Natural killer cell (primary cell): ENCODE results near the gene NOP9. TPM values are rescaled to one million over a fixed set of nuclear protein-coding genes. Genes with fewer than 3 reads are reported as not detected.

ENCODE experiments used
- ATAC-seq, 3 donors: fragments of 150-1000 bp in 2 of 3; fragments of 200-7000 bp in 1 of 3; cut with Tn5 transposase; 1 replicate in 1 of 3; 2 replicates in 2 of 3; pipeline ENCODE4 v1.10.0; 2021; ENCODE audit warnings: mild to moderate bottlenecking in 2 of 3, moderate library complexity in 2 of 3
- DNase-seq, 2 donors: peaks; one replicate each; pipeline versions ENCODE4 v3.0.0 to v3.0.0-alpha.2; 2013 to 2021; ENCODE audit warnings: mixed read lengths in 1 of 2
- H3K27ac ChIP-seq: one replicate; pipeline ENCODE4 v1.5.1; 2013; ENCODE audit warnings: mild to moderate bottlenecking, low read length
- H3K27me3 ChIP-seq: one replicate; pipeline ENCODE4 v1.6.1; 2013; ENCODE audit warnings: low read length; ENCODE audit not compliant: control insufficient read depth, insufficient read depth
- H3K36me3 ChIP-seq: one replicate; pipeline ENCODE4 v1.6.1; 2013; ENCODE audit warnings: low read length; ENCODE audit not compliant: control insufficient read depth, insufficient read depth
- H3K4me1 ChIP-seq: one replicate; pipeline ENCODE4 v1.6.1; 2013; ENCODE audit warnings: low read length; ENCODE audit not compliant: control insufficient read depth, insufficient read depth
- H3K4me3 ChIP-seq: one replicate; pipeline ENCODE4 v1.5.1; 2013; ENCODE audit warnings: low read length
- H3K9me3 ChIP-seq: one replicate; pipeline ENCODE4 v1.6.1; 2013; ENCODE audit warnings: low read length; ENCODE audit not compliant: control insufficient read depth, insufficient read depth
- H3K27ac Mint-ChIP-seq, 2 donors: one replicate each; pipeline ENCODE4 v1.8.0; 2022; ENCODE audit warnings: mild to moderate bottlenecking in 2 of 2, mixed read lengths in 2 of 2, moderate library complexity in 1 of 2
- H3K27me3 Mint-ChIP-seq, 2 donors: one replicate each; pipeline ENCODE4 v1.8.0; 2022; ENCODE audit warnings: low read depth in 2 of 2, mixed read lengths in 2 of 2
- H3K36me3 Mint-ChIP-seq: one replicate; pipeline ENCODE4 v1.8.0; 2022; ENCODE audit warnings: mixed read lengths
- H3K4me1 Mint-ChIP-seq, 2 donors: one replicate each; pipeline ENCODE4 v1.8.0; 2022; ENCODE audit warnings: mixed read lengths in 2 of 2
- H3K4me3 Mint-ChIP-seq: one replicate; pipeline ENCODE4 v1.8.0; 2022; ENCODE audit warnings: mild to moderate bottlenecking, moderate library complexity, mixed read lengths
- H3K9me3 Mint-ChIP-seq, 2 donors: one replicate each; pipeline ENCODE4 v1.8.0; 2022; ENCODE audit warnings: mixed read lengths in 2 of 2
- CTCF ChIP-seq: fragments of 200-600 bp; IDR thresholded peaks from one replicate; pipeline ENCODE4 v1.8.0; 2022; ENCODE audit warnings: antibody characterized with exemption
- WGBS: methylation state at CpG from one replicate; pipeline ENCODE4 v1.1.7; 2013; ENCODE audit warnings: missing lambda C conversion rate; ENCODE audit not compliant: insufficient coverage; 5-methylcytosine and 5-hydroxymethylcytosine counted together
- intact Hi-C: fragments of 100-400 bp; cut with micrococcal nuclease; formaldehyde crosslinking; loops from one replicate; pipeline ENCODE4 v1.14.2; 2022
- total RNA-seq, 4 donors: library from RNA; stranded (reverse); fragments of 120-200 nt in 1 of 4; gene quantifications; one replicate each; pipeline versions ENCODE4 v1.2.3 to v1.2.4, GENCODE V29; 2013 to 2022

NOP9 gene
- total RNA-seq, 3 donors from 2014 or later (not counting 1 experiment from before 2014, with no cell fraction given), result 34.9 to 47.8 (median 39.2) TPM

- H3K27ac ChIP-seq, result no peak overlapping the region
- Mint-ChIP-seq H3K4me1 (peaks cover 12 to 20% of the 10 kb centered on the region in 2 donors), H3K27me3 (peaks cover 0 to 8% of the 10 kb centered on the region in 2 donors), H3K4me3 (no peak overlapping the region), H3K9me3 (no peaks in the 10 kb centered on the region), H3K27ac (no peak overlapping the region), H3K36me3 (no peaks in the 10 kb centered on the region)
- H3K4me3 ChIP-seq, result no peak overlapping the region
- WGBS, result 76% methylated on average over 3 of the region's 3 CpGs
- peaks cover 2% of the 10 kb centered on the region for H3K27me3 ChIP-seq
- DNase-seq (no peak), ATAC-seq (no peak)
- intact Hi-C loops, result no loop called here
- H3K9me3 ChIP-seq, result no peaks in the 10 kb centered on the region
- TF ChIP-seq CTCF, result no peak
- peaks cover 30% of the 10 kb centered on the region for H3K4me1 ChIP-seq
- H3K36me3 ChIP-seq, result no peaks in the 10 kb centered on the region
These were observed 23.7 kb downstream of the NOP9 start for GRCh38 chr14:24323341-24323740.

GRCh38 chr14:24324024-24324423, 24.4 kb downstream of the NOP9 start:
- H3K27ac ChIP-seq, result no peak overlapping the region
- H3K4me1 ChIP-seq, result peaks cover 36% of the 10 kb centered on the region
- DNase-seq (no peak), ATAC-seq (no peak)
- TF ChIP-seq CTCF, result no peak
- peaks cover 0 to 8% of the 10 kb centered on the region in 2 donors for H3K27me3 Mint-ChIP-seq
- H3K36me3 Mint-ChIP-seq, result no peaks in the 10 kb centered on the region
- H3K4me3 ChIP-seq, result no peak overlapping the region
- 83% methylated on average over 5 of the region's 6 CpGs for WGBS
- no peaks in the 10 kb centered on the region for H3K36me3 ChIP-seq
- H3K4me1 Mint-ChIP-seq, result peaks cover 19 to 27% of the 10 kb centered on the region in 2 donors
- H3K27me3 ChIP-seq, result peaks cover 2% of the 10 kb centered on the region
- no peak overlapping the region for H3K27ac Mint-ChIP-seq
- no peaks in the 10 kb centered on the region for H3K9me3 ChIP-seq
- no peak overlapping the region for H3K4me3 Mint-ChIP-seq
- intact Hi-C loops, result no loop called here
- H3K9me3 Mint-ChIP-seq, result no peaks in the 10 kb centered on the region

GRCh38 chr14:24325041-24325530, 25.4 kb downstream of the NOP9 start:
- Mint-ChIP-seq H3K27me3 (peaks cover 0 to 5% of the 10 kb centered on the region in 2 donors), H3K27ac (no peak overlapping the region), H3K4me3 (no peak overlapping the region), H3K9me3 (no peaks in the 10 kb centered on the region), H3K4me1 (peaks cover 30 to 33% of the 10 kb centered on the region in 2 donors), H3K36me3 (no peaks in the 10 kb centered on the region)
- TF ChIP-seq CTCF, result no peak
- H3K27me3 ChIP-seq, result peaks cover 2% of the 10 kb centered on the region
- H3K27ac ChIP-seq, result no peak overlapping the region
- no peak for ATAC-seq
- WGBS, result 66% methylated on average over 5 of the region's 5 CpGs
- peaks cover 46% of the 10 kb centered on the region for H3K4me1 ChIP-seq
- intact Hi-C loops, result no loop called here
- no peaks in the 10 kb centered on the region for H3K36me3 ChIP-seq
- no peak overlapping the region for H3K4me3 ChIP-seq
- no peak for DNase-seq
- no peaks in the 10 kb centered on the region for H3K9me3 ChIP-seq

DNA sequence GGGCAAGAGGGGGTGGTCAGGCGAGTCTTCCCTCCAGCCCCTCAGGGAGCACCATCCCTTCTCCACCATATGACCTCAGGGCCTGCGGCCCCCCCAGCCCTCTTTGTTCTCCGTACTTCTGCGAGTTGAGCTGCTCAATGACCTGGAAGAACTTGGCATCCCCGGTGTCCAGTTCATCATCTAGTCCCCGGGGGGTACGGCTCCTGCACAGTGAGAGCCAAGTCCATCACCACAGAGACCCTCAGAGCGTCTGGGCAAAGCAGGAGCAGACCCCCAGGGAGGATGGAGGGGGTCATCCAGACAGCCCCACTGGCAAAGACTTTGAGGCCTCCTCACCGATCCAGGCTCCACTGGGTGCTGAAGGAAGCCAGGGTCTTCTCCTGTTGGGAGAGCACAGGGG, 26.3 kb downstream of the NOP9 start:
- 89% methylated on average over 9 of the region's 9 CpGs for WGBS
- ATAC-seq (no peak), DNase-seq (no peak)
- Histone ChIP-seq H3K36me3 (no peaks in the 10 kb centered on the region), H3K9me3 (no peaks in the 10 kb centered on the region), H3K4me3 (no peak overlapping the region), H3K27ac (no peak overlapping the region), H3K27me3 (peaks cover 2% of the 10 kb centered on the region), H3K4me1 (peaks cover 55% of the 10 kb centered on the region)
- intact Hi-C loops, result no loop called here
- no peak for TF ChIP-seq CTCF
- no peak overlapping the region for H3K4me3 Mint-ChIP-seq
- peaks cover 0 to 3% of the 10 kb centered on the region in 2 donors for H3K27me3 Mint-ChIP-seq
- H3K36me3 Mint-ChIP-seq, result no peaks in the 10 kb centered on the region
- H3K9me3 Mint-ChIP-seq, result no peaks in the 10 kb centered on the region
- H3K27ac Mint-ChIP-seq, result no peak overlapping the region
- H3K4me1 Mint-ChIP-seq, result peaks cover 39 to 41% of the 10 kb centered on the region in 2 donors
